HG03521 (cell line): Measurements from ENCODE around the gene GNA14.
"Not testable (repeated sequence)": the region's sequence is repeated elsewhere in the genome, so short reads cannot be mapped to it uniquely, and the experiment has no call there.

Experiments used
- ATAC-seq: cut with Tn5 transposase; IDR thresholded peaks from one replicate; pipeline ENCODE4 v1.9.1; 2021; ENCODE audit warnings: mild to moderate bottlenecking, moderate library complexity; ENCODE audit not compliant: unreplicated experiment

The GNA14 gene

GRCh38 chr9:77647267-77648233, 572 bp downstream of the GNA14 start:
- no peak for ATAC-seq

DNA sequence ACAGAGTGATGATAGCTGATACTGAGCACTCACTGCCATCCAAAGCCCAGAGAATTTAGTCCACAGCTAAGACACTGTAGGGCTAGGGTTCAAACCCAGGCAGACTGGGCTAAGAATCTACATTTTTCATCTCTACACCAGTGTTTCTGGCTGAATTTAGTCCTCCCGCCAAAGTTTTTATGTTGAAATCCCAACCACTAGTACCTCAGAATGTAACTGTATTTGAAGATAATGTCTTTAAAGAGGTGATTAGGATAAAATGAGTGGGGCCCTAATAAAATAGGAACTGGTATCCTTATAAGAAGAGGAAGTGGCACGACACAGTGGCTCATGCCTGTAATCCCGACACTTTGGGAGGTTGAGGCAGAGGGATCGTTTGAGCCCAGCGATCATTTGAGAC, 4.3 kb downstream of the GNA14 start:
- ATAC-seq: no peak

GRCh38 chr9:77640741-77641580, 7.2 kb downstream of the GNA14 start:
- no peak for ATAC-seq

GRCh38 chr9:77632652-77633051, 15.5 kb downstream of the GNA14 start:
- ATAC-seq: no peak

DNA sequence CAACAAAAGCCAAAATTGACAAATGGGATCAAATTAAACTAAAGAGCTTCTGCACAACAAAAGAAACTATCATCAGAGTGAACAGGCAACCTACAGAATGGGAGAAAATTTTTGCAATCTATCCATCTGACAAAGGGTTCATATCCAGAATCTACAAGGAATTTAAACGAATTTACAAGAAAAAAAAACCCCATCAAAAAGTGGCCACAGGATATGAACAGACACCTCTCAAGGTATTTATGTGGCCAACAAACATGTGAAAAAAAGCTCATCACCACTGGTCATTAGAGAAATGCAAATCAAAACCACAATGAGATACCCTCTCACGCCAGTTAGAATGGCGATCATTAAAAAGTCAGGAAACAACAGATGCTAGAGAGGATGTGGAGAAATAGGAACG, 19.3 kb downstream of the GNA14 start:
- ATAC-seq: not testable (repeated sequence)

DNA sequence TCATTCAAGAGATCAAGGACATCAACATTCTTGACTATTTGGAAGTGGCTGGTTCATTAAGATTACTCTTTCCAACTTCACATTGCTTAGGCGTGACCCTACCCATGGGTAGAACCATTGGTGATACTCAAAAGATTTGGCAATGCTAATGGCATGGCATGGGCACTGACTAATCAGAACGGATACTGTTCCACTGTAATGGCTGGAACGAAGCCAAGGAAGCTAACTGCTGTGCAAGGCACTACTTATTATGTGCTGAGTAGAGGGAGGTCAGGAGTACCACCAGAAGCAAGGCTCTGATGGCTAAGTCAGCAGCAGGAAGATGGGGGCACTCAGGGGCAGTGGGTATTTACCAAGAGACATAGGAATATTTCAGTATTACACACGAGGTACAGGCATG, 31.9 kb downstream of the GNA14 start:
- ATAC-seq: no peak

- ATAC-seq: no peak
Observed at GRCh38 chr9:77614645-77615044, 33.5 kb downstream of the GNA14 start.

DNA sequence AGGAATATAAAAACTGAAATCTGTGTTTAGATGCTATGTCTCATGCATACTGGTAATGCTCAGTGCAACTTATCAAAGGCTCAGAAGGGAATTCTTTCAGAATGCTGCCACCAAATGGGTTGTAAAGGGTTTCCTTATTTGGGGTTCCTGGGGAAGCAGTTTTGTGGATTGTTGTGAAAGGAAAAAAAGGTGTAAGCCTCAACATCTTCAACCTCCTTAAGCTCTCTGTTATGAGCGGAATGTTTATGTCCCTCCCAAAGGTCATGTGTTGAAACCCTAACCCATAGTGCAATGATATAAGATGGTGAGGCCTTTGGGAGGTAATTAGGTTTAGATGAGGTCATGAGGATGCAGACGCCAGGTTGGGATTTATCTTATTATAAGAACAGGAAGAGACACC, 41.6 kb downstream of the GNA14 start:
- ATAC-seq: no peak

DNA sequence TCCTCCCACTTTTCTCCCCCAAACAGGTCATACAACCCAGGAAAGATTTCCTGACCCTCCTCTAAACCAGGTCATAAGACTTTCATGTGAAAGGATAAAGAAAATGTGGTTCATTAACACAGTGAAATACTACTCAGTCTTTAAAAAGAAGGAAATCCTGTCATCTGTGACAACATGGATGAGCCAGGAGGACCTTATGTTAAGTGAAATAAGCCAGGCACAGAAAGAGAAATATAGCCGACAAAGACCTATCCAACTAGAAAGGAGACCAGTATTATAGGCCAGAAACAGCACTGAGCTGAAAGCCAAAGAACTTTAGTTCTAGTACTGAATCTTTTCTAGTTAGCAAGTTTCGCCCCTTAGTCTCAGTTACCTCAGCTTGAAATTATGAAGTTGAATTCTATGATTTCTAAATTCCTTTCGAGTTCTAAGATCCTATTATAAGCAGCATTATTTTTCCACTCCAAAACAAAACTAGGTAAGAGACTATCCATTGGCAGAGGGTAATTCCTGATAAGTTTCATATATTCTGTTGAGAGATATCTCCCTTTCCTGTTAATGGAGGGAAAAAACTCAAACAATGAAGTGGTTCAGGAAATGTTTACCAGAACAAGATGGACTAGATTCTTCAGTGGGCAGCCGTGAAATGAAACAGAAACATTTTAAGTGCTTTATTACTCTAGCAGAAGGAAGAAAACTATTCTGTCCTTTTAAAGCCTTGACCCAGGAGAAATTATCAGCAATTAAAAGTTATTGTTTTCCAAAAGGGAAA, 42.5 kb downstream of the GNA14 start:
- no peak for ATAC-seq

DNA sequence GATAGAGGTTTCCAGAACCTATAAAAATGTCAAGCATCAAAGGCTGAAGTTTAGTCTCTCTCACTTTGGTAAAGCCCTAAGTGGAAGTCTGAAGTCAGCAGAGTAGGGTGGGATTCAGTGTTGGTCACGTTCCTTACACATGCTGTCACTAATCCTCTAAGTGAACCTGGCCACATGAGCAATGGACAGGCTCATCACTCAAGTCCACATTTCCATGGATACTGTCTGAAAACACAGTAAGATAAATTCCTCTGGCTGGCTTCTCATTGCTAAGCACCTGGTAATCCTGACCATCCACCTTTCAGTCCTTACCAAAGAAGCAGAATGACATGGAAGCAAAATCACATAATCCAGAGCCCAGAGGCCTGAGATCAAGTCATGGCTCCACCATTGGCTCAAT, 43.8 kb downstream of the GNA14 start:
- no peak for ATAC-seq

DNA sequence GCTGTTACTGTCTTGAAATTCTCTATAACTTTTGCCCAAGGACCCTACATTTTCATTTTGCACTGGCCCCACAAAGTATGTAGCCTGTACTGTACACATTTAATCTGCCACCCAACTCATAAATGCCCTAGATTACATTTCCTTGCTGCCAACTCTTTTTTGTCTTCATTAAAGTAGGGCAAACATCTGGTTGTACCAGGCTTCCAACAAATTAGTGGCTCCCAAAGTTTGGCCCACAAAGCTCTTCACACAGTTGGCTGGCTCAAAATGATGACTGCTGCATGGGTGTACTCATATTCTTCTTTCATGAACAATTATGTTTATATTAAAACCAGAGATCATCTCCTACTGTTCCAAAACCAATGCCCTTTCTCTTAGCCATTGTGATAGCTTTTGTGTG, 45.3 kb downstream of the GNA14 start:
- ATAC-seq: no peak

GRCh38 chr9:77601476-77602099, 46.5 kb downstream of the GNA14 start:
- no peak for ATAC-seq

- no peak for ATAC-seq
Observed at GRCh38 chr9:77600810-77601209, 47.3 kb downstream of the GNA14 start.

- ATAC-seq: no peak
Observed at GRCh38 chr9:77599492-77599891, 48.6 kb downstream of the GNA14 start.

DNA sequence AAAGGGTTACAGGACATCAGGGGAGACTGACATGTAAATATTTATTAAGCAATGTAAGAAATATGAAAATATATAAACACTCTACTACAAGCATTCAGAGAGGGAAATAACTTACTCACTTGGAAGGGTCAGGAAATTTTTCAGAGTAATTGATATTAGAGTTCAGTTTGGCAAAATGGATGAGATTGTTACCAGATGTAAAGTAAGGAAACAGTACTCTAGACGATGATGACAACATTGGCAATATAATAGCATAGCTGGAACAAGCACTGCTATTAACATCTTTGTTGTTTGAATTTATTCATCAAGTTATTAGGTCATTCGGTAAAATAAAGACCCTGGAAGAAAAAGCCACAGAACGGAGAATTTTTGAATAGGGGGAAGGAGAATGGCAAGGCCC, 49.1 kb downstream of the GNA14 start:
- ATAC-seq: no peak

DNA sequence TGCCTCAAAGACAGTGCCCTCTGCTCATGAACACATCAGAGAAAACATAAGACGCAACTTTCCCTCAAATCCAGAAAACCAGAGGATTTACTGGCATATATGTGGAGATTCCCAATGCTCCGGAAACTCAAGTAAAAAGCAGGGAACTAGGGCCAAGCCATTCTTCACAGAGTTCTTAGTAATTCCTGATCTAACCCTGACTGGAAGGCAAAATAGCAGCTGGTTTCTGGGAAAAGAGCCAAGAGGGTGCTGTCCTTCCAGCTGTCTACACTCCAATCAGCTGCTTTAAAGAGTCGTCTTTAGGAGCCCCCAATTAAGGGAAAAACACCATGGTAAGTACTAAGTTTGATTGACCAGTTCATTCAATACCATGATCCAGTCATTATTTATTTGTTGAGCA, 49.6 kb downstream of the GNA14 start:
- no peak for ATAC-seq

DNA sequence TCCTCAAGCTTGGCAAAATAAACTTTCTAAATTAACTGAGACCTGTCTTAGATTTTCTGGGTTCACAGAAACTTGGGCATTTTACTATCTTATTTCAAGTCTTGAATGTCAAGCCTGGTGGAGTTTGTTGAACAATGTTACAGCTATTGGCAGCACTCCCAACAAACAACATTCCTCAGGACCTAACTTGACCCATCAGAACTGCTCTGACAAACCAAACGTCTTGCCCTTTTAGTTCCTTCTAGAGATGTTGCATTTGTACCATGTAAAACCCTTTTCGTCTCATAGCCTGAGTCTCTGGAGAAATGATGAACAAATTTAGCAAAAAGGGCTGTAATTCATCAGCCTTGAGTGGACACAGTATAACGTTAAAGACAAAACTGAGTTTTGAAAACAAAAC, 51.1 kb downstream of the GNA14 start:
- ATAC-seq: no peak

- no peak for ATAC-seq
Observed at GRCh38 chr9:77595426-77596095, 52.6 kb downstream of the GNA14 start.

GRCh38 chr9:77594963-77595362, 53.2 kb downstream of the GNA14 start:
- no peak for ATAC-seq

DNA sequence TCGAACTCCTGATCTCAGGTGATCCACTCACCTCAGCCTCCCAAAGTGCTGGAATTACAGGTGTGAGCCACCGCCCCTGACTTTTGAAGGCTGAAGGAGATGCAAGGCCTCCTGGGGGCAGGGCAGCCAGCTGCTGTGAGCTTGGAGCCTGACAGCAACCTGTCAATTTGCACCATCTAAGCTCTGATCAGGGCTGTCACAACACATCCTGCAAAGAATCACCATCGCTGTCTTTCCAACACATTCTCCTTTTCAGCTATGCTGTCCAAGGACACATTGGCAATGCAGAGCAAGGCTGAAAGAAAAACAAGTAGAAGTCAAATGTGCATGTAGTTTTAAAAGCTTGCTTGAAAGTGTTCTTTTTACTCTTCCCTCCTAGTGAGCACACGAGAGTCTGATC, 54.6 kb downstream of the GNA14 start:
- no peak for ATAC-seq
